K562 (cell line): ENCODE measurements around the gene IKZF4. TPM values are rescaled to one million over a fixed set of nuclear protein-coding genes. Genes with fewer than 3 reads are reported as not detected.

Experiments
- ARNT ChIP-seq, 2 experiments: fragments of 450-650 bp; IDR thresholded peaks; 2 replicates each; pipeline ENCODE4 v1.6.1; 2016; ENCODE audit warnings: mild to moderate bottlenecking in 1 of 2
- EP400 ChIP-seq: fragments of 450-650 bp; IDR thresholded peaks from 2 replicates; pipeline ENCODE4 v1.6.1; 2017; ENCODE audit warnings: antibody characterized with exemption, mild to moderate bottlenecking, moderate library complexity
- ETV1 ChIP-seq: fragments of 450-650 bp; conservative IDR thresholded peaks from 2 replicates; pipeline ENCODE4 v1.6.1; 2016; ENCODE audit warnings: missing genetic modification characterization, control low read depth, low read depth, missing compliant biosample characterization
- FOXM1 ChIP-seq, 2 experiments: fragments of 450-650 bp in 1 of 2; sonication (generic) in 1 of 2; formaldehyde crosslinking in 1 of 2; IDR thresholded peaks; 2 replicates each; pipeline versions ENCODE4 v1.6.1 to v1.9.0; 2017 to 2022; ENCODE audit warnings: low read depth in 2 of 2, mild to moderate bottlenecking in 2 of 2, missing genetic modification reagents in 1 of 2, moderate library complexity in 1 of 2
- GATAD2B ChIP-seq: fragments of 450-650 bp; IDR thresholded peaks from 2 replicates; pipeline ENCODE4 v1.6.1; 2017; ENCODE audit warnings: mild to moderate bottlenecking, borderline replicate concordance
- HDAC2 ChIP-seq: fragments of 450-650 bp; IDR thresholded peaks from 2 replicates; pipeline ENCODE4 v1.6.1; 2016; ENCODE audit warnings: mild to moderate bottlenecking
- PYGO2 ChIP-seq: fragments of 450-650 bp; IDR thresholded peaks from 2 replicates; pipeline ENCODE4 v1.6.1; 2016; ENCODE audit warnings: mild to moderate bottlenecking, missing genetic modification characterization, moderate library complexity, missing compliant biosample characterization
- RBM25 ChIP-seq: fragments of 200-400 bp; formaldehyde crosslinking; IDR thresholded peaks from 2 replicates; pipeline ENCODE4 v1.6.1; 2018; ENCODE audit warnings: low read length, low read depth, moderate library complexity; ENCODE audit not compliant: severe bottlenecking
- SOX6 ChIP-seq: fragments of 450-650 bp; IDR thresholded peaks from 2 replicates; pipeline ENCODE4 v1.6.1; 2014; ENCODE audit warnings: mild to moderate bottlenecking
- ZFP30 ChIP-seq: fragments of 250-450 bp; sonication (Bioruptor Pico); IDR thresholded peaks from 2 replicates; pipeline ENCODE4 v1.8.0; 2022; ENCODE audit warnings: moderate library complexity, mild to moderate bottlenecking, inconsistent platforms, borderline replicate concordance
- ZNF12 ChIP-seq: sonication (generic); formaldehyde crosslinking; IDR thresholded peaks from 2 replicates; pipeline ENCODE4 v1.4.0; 2020; ENCODE audit warnings: mild to moderate bottlenecking, missing genetic modification reagents
- ZNF197 ChIP-seq: fragments of 200-800 bp; sonication (Bioruptor generic); IDR thresholded peaks from 2 replicates; pipeline ENCODE4 v1.6.1; 2016; ENCODE audit warnings: low read depth, missing genetic modification characterization, missing compliant biosample characterization
- ZNF274 ChIP-seq: IDR thresholded peaks from 2 replicates; pipeline ENCODE4 v1.6.1; 2011; ENCODE audit warnings: low read depth, mild to moderate bottlenecking, low read length, moderate library complexity, borderline replicate concordance
- ZNF3 ChIP-seq: fragments of 250-450 bp; sonication (Bioruptor Pico); IDR thresholded peaks from 2 replicates; pipeline ENCODE4 v1.5.0; 2021; ENCODE audit warnings: mild to moderate bottlenecking, moderate library complexity
- ZNF696 ChIP-seq: fragments of 250-450 bp; sonication (Bioruptor Pico); conservative IDR thresholded peaks from 2 replicates; pipeline ENCODE4 v1.4.0; 2020; ENCODE audit warnings: mild to moderate bottlenecking, moderate library complexity
- polyA plus RNA-seq, 8 experiments: library from polyadenylated mRNA; depleted of rRNA in 4 of 8; stranded (reverse) in 5 of 8; unstranded in 3 of 8; fragments of >200 nt; fragmentation: Nextera tagmentation in 2 of 8; fragmentation: Illumina TruSeq in 1 of 8; extraction: Ambion mirVana in 2 of 8; extraction: Trizol in 1 of 8; gene quantifications; 2 replicates each; pipeline versions ENCODE4 v1.2.1 to v1.2.3, GENCODE V29; 2011 to 2014; ENCODE audit warnings: inconsistent platforms in 1 of 8, missing spikeins in 1 of 8
- total RNA-seq, 7 experiments: library from RNA; depleted of rRNA in 6 of 7; stranded (reverse); fragments of >200 nt in 6 of 7; fragmentation: Illumina TruSeq in 2 of 7; extraction: Trizol in 2 of 7; gene quantifications; 2 replicates each; pipeline versions ENCODE4 v1.2.1 to v1.2.3, GENCODE V29; 2011 to 2021; ENCODE audit warnings: low replicate concordance in 1 of 7
- TF ChIP-seq, protein P1 (sequence below): sonication (generic); formaldehyde crosslinking; IDR thresholded peaks from 2 replicates; pipeline ENCODE4 v1.8.1; 2023; ENCODE audit warnings: mild to moderate bottlenecking, missing genetic modification reagents
- TF ChIP-seq, protein P2 (sequence below): sonication (generic); formaldehyde crosslinking; IDR thresholded peaks from 2 replicates; pipeline ENCODE4 v1.8.1; 2023; ENCODE audit warnings: mild to moderate bottlenecking, missing genetic modification reagents
- TF ChIP-seq, protein P3 (sequence below): fragments of 450-650 bp; formaldehyde crosslinking; IDR thresholded peaks from 2 replicates; pipeline ENCODE4 v1.4.0; 2020; ENCODE audit warnings: mild to moderate bottlenecking, moderate library complexity
- TF ChIP-seq, protein P4 (sequence below): fragments of 150-350 bp; conservative IDR thresholded peaks from 2 replicates; pipeline ENCODE4 v1.6.1; 2014; ENCODE audit warnings: low read length

IKZF4 gene
- total and polyA plus RNA-seq, 9 of the 15 experiments (the other 6 are each of a cell fraction or from before 2014, with no cell fraction given): 1.9 to 16.3 (median 3.6) TPM

DNA sequence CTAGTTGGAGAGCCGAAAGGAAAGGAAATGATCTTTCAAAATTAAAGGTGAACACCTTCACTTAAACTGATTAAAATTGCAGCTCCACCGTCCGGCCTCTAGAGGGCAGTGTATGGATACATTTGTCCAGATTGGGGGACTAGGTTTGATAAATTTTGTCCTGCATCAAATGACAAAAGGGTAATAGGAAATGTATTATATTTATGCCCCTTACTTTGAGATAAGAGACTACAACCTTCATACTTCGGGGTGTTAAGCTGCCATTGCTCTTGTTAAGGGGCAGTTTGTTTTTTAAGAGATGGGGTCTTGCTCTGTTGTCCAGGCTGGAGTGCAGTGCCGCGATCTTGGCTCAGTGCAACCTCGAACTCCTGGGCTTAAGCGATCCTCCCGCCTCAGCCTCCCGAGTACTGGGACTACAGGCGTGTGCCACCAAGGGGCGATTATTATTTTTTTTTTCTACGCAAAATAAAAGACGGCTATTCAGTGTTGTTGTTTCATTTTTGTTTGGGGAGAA is 24.6 kb upstream of the IKZF4 start (continued):
- no peak for TF ChIP-seq ZNF696 (CRISPR knock-in tag)
- TF ChIP-seq PYGO2 (tag): no peak
- peak; percentile 65; the same call in 1 of the 2 replicates for TF ChIP-seq FOXM1 (IDR thresholded peaks at IDR 0.05; ENCODE audit: low read depth)
- no peak for TF ChIP-seq FOXM1 (CRISPR knock-in tag; IDR thresholded peaks at IDR 0.05; ENCODE audit: low read depth)
- peak; percentile 73 to 85; a peak in 2 of 4 replicates for TF ChIP-seq ARNT (IDR thresholded peaks at IDR 0.05)
- peak; percentile 48; the same call in 1 of the 2 replicates for TF ChIP-seq EP400
- TF ChIP-seq, protein P1, sequence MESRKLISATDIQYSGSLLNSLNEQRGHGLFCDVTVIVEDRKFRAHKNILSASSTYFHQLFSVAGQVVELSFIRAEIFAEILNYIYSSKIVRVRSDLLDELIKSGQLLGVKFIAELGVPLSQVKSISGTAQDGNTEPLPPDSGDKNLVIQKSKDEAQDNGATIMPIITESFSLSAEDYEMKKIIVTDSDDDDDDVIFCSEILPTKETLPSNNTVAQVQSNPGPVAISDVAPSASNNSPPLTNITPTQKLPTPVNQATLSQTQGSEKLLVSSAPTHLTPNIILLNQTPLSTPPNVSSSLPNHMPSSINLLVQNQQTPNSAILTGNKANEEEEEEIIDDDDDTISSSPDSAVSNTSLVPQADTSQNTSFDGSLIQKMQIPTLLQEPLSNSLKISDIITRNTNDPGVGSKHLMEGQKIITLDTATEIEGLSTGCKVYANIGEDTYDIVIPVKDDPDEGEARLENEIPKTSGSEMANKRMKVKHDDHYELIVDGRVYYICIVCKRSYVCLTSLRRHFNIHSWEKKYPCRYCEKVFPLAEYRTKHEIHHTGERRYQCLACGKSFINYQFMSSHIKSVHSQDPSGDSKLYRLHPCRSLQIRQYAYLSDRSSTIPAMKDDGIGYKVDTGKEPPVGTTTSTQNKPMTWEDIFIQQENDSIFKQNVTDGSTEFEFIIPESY (CRISPR knock-in tag): no peak; the same call in 1 of the 2 replicates
- TF ChIP-seq, protein P2, sequence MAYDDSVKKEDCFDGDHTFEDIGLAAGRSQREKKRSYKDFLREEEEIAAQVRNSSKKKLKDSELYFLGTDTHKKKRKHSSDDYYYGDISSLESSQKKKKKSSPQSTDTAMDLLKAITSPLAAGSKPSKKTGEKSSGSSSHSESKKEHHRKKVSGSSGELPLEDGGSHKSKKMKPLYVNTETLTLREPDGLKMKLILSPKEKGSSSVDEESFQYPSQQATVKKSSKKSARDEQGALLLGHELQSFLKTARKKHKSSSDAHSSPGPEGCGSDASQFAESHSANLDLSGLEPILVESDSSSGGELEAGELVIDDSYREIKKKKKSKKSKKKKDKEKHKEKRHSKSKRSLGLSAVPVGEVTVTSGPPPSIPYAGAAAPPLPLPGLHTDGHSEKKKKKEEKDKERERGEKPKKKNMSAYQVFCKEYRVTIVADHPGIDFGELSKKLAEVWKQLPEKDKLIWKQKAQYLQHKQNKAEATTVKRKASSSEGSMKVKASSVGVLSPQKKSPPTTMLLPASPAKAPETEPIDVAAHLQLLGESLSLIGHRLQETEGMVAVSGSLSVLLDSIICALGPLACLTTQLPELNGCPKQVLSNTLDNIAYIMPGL (CRISPR knock-in tag): 0 out of 2 replicates have a peak, but pooled peaks have one; percentile 46
- TF ChIP-seq, protein P3, sequence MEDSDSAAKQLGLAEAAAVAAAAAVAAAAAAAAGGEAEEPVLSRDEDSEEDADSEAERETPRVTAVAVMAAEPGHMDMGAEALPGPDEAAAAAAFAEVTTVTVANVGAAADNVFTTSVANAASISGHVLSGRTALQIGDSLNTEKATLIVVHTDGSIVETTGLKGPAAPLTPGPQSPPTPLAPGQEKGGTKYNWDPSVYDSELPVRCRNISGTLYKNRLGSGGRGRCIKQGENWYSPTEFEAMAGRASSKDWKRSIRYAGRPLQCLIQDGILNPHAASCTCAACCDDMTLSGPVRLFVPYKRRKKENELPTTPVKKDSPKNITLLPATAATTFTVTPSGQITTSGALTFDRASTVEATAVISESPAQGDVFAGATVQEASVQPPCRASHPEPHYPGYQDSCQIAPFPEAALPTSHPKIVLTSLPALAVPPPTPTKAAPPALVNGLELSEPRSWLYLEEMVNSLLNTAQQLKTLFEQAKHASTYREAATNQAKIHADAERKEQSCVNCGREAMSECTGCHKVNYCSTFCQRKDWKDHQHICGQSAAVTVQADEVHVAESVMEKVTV (CRISPR knock-in tag): peak; percentile 66
- TF ChIP-seq ZFP30 (CRISPR knock-in tag): no peak
- peak; percentile 94 for TF ChIP-seq HDAC2
- TF ChIP-seq ZNF274: no peak
- no peak for TF ChIP-seq ZNF12 (CRISPR knock-in tag)
- TF ChIP-seq, protein P4, sequence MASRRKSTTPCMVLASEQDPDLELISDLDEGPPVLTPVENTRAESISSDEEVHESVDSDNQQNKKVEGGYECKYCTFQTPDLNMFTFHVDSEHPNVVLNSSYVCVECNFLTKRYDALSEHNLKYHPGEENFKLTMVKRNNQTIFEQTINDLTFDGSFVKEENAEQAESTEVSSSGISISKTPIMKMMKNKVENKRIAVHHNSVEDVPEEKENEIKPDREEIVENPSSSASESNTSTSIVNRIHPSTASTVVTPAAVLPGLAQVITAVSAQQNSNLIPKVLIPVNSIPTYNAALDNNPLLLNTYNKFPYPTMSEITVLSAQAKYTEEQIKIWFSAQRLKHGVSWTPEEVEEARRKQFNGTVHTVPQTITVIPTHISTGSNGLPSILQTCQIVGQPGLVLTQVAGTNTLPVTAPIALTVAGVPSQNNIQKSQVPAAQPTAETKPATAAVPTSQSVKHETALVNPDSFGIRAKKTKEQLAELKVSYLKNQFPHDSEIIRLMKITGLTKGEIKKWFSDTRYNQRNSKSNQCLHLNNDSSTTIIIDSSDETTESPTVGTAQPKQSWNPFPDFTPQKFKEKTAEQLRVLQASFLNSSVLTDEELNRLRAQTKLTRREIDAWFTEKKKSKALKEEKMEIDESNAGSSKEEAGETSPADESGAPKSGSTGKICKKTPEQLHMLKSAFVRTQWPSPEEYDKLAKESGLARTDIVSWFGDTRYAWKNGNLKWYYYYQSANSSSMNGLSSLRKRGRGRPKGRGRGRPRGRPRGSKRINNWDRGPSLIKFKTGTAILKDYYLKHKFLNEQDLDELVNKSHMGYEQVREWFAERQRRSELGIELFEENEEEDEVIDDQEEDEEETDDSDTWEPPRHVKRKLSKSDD: no peak
- TF ChIP-seq GATAD2B: no peak
- TF ChIP-seq ZNF3 (CRISPR knock-in tag): peak; percentile 12; the same call in 1 of the 2 replicates
- no peak for TF ChIP-seq ETV1 (tag)
- 0 out of 2 replicates have a peak, but pooled peaks have one; percentile 20 for TF ChIP-seq SOX6
- peak; percentile 87 for TF ChIP-seq RBM25
- 0 out of 2 replicates have a peak, but pooled peaks have one; percentile 46 for TF ChIP-seq ZNF197 (CRISPR knock-in tag)
